HTERT RPE-1 (cell line): ENCODE results near the gene CCDC150.
"Not testable (repeated sequence)": the region's sequence is repeated elsewhere in the genome, so short reads cannot be mapped to it uniquely, and the experiment has no call there.

Experiments
- in situ Hi-C: fragments of 300-500 bp; cut with MboI; formaldehyde crosslinking; loops from 4 replicates; pipeline ENCODE4 v1.14.3; 2020; ENCODE audit warnings: low sequenced_read_pairs

The CCDC150 gene

DNA sequence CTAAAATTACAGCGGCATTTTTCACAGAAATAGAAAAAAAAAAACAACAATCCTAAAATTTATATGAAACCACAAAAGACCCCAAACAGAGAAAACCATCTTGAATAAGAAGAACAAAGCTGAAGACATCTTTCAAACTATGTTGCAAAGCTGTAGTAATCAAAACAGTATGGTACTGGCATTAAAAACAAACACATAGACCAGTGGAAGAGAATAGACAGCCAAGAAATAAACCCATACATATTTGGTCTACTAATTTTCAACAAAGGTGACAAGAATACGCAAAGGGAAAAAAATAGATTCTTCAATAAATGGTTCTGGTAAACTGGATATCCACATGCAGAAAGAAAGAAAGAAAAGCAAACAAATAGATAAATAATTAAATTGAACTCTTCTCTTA lies 9.0 kb upstream of the CCDC150 start:
- in situ Hi-C loops: no loop called here

DNA sequence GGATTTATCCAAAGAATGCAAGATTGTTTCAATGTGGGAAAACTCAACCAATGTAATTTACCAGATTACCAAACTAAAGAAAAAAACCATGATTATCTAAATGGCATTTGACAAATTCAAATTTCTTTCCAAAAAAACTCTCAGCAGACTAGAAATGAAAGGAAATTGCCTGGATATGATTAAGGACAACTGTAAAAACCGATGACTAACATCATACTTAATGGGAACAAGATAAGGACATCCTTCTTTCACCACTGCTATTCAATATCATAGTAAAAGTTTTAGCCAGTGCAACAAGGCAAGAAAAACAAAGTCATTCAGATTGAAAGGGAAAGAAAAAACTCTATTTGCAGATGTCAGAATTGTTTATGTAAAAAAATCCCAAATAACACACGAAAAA lies 4.4 kb upstream of the CCDC150 start:
- in situ Hi-C loops: no loop called here

DNA sequence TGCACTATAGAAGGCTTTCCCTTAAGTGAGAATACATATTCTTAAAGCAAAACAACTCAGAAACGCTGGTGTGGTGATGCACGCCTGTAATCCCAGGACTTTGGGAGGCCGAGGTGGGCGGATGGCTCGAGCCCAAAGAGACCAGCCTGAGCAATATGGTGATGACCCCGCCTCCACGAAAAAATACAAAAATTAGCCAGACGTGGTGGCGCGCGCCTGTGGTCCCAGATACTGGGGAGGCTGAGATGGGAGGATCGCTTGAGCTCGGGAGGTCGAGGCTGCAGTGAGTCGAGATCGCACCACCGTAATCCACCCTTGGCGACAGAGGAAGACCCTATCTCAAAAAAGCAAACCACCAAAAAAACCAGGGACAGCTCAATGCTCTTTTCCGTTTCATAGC lies 750 bp upstream of the CCDC150 start:
- in situ Hi-C loops: no loop called here

DNA sequence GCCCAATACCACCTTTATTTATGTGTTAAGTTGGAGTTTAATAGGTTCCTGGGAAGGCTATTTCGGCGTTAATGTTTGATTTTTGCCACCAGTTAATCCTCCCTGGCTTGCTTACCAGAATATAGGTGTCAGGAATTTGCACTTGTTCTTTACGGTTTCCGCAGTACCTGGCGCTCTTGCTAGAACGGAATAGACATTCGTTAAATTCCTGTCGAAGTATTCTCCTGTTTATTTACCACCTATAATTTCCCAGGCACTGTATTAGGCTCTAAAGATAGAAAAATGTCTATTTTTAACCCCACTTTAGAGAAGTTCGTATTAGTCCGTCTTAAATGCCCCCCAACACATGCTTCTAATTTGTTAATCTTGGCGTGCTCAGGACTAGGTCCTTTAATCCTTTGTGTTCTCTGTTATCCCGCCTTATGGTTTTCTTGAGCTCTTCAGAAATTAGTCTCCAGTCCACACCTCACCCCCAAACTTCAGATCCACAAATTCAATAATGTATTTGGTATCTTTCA lies 575 bp downstream of the CCDC150 start:
- in situ Hi-C loops: no loop called here

DNA sequence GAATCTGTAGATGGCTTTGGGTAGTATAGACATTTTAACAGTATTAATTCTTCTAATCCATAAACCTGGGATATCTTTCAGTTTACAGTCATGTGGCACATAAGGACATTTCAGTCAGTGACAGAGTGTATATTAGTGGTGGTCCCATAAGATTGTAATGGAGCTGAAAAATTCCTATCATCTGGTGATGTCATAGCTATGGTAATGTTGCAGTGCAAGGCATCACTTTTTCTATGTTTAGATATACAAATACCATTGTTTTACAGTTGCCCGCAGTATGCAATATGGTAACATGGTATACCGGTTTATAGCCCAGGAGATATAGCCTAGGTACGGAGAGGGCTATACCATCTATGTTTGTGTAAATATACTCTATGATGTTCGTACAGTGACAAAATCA lies 9.7 kb downstream of the CCDC150 start:
- in situ Hi-C loops: no loop called here

DNA sequence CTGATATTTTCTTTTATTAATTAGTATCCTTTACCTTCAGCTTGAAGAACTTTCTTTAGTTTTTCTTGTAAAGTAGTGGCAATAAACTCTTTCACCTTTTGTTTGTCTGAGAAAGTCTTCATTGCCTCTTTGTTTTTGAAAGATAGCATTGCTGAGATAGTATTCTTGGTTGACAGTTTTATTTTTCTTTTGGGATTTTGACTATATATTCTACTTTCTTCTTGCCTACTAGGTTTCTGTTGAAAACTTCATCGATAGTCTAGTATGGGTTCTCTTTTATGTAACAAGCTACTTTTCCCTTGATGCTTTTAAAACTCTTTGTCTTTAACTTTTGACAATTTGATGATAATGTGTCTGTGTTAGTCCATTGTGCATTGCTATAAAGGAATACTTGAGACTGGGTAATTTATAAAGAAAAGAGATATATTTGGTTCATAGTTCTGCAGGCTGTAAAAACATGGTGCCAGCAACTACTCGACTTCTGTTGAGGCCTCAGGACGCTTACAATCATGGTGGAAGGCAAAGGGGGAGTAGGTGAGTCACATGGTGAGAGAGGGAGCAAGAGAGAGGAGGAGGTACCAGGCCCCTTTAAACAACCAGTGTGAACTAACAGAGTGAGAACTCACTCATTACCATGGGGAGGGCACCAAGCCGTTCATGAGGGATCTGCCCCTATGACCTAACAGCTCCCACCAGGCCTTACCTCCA lies 12.0 kb downstream of the CCDC150 start:
- in situ Hi-C loops: no loop called here

DNA sequence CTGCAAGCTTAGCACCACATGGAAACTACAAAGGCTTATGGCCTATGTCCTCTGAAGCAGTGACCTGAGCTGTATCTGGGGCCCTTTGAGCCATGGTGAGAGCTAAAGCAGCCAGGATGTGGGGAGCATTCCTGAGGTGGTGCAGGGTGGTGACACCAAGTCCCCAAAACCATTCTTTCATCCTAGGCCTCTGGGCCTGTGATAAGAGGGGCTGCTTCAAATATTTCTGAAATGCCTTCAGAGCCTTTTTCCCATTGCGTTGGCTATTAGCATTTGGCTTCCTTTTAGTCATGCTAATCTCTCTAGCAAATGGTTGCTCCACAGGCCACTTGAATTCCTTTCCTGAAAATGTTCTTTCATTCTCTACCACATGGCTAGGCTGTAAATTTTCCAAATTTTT lies 13.4 kb downstream of the CCDC150 start:
- in situ Hi-C loops: no loop called here

DNA sequence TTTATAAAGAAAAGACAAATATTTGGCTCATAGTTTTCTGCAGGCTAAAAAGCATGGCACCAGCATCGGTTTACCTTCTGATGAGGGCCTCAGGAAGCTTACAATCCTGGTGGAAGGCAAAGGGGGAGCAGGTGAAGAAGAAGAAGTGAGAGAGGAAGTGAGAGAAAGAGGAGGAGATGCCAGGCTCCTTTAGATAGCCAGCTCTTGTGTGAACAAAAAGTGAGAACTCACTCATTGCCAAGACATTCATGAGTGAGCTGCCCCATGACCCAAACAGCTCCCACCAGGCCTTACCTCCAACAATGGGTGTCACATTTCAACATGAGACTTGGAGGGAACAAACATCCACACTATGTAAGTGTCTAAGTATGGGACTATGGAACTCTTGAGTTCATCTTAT lies 14.3 kb downstream of the CCDC150 start:
- in situ Hi-C loops: no loop called here

DNA sequence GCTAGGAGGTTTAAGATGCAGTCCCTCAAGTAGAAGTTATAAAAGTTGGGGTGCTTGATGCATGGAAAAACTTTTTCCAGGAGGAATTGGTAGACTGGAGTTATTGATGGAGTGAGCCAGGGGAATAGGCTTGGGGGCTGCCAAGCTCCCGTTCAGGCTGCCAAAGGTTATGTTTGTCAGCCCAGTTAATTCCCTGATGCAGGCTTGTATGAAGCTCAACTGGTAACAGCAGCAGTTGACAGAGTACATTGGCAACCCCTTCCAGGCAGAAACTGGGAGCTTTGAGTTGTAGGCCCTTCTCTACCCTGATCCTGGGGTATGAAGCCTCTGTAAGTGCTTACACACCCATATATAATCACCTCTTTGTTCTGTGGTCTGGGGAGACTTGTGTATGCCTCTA lies 16.2 kb downstream of the CCDC150 start:
- in situ Hi-C loops: no loop called here

DNA sequence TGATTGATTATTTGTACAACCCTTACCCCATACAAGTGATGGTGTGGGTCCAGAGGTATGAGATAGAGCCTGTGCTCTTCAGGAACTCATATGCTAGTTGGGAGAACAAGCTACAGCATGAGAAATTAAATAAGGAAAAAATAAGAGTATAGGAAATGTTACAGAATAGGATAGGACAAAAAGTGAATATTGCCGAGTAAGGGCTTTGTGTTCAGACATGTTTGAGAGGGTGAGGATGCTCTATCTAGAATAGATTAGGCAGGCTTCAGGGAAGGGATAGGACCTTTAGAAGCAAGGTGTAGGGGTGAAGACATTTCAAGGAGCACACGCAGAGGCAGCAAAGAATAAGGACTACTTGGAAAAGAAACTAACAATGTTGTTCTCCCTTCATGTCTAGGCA lies 17.8 kb downstream of the CCDC150 start:
- in situ Hi-C loops: no loop called here

DNA sequence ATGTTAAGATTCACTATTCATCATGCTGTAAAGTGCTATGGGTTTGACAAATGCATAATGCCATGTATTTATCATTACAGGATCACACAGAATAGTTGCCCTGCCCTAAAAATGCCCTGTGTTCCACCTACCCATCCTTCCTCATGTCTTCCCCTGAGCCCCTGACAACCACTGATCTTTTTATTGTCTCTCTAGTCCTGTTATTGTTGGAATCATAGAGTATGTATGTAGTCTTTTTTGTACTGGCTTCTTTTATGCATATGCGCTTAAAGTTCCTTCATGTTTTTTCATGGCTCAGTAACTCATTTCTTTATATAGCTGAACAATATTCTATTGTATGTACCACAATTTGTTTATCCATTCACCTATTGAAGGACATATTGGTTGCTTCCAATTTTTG lies 20.3 kb downstream of the CCDC150 start:
- in situ Hi-C loops: no loop called here

DNA sequence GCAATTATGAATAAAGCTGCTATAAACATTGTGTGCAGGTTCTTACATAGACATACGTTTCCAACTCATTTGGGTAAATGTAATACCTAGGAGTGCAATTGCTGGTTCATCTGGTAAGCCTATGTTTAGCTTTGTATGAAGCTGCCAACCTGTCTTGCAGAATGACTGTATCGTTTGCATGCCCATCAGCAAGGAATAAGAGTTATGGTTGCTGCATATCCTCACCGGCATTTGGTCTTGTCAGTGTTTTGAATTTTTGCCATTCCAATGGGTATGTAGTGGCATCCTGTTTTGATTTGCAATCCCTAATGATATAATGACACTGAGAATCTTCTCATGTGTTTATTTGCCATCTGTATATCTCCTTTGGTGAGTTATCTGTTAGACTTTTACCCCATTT lies 20.7 kb downstream of the CCDC150 start:
- in situ Hi-C loops: no loop called here

DNA sequence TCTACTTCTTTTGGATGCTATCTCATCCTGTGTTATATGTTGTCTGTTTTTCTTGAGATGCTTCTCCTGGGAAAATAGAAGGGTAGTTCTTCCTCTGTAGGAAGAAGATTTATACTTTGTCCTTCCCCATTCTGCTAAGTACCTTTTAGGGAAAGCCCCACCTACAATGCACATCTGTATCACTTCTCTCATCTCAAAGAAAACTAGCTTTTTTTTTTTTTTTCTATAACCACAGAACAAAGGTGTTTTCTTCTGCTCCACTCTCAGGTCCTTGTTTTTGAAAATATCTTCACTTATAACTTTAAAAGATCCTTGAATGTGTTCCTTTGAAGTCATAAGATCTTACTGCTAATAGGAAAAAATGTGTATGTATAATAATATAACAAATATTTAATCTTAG lies 30.8 kb downstream of the CCDC150 start:
- in situ Hi-C loops: no loop called here

DNA sequence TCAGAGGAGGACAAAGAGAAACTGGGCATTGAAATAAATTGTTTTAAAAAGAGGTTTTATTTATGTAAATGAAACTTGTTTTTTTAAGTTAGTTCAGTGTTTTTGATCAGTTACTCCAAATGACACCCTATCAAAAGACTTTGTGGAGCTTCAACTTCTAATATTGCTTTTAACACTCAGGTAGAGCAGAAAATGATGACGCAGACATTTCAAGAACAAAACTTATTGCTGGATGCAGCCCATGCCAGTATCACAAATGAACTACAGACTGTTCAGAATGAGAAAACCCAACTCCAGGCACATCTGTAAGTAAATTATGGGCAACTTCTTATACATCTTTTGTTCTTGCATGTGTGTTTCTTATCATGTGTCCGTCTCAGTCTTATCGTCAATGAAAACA lies 36.4 kb downstream of the CCDC150 start:
- in situ Hi-C loops: no loop called here

DNA sequence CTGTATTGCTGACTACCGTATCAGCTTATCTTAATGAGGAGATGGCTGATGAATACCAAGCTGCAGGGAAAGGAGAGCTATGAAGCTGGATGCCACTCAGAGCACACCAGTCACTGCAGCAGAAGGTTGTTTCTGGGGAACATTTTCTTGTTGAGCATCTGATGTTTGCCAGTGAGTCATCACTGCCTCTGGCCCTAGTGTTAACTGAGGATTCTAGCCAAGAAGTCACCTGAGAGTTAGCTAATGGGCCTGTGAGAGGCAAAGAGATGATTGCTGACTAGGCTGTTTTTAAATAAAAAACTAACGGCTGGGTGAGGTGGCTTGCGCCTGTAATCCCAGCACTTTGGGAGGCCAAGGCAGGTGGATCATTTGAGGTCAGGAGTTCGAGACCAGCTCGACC lies 37.9 kb downstream of the CCDC150 start:
- in situ Hi-C loops: no loop called here

DNA sequence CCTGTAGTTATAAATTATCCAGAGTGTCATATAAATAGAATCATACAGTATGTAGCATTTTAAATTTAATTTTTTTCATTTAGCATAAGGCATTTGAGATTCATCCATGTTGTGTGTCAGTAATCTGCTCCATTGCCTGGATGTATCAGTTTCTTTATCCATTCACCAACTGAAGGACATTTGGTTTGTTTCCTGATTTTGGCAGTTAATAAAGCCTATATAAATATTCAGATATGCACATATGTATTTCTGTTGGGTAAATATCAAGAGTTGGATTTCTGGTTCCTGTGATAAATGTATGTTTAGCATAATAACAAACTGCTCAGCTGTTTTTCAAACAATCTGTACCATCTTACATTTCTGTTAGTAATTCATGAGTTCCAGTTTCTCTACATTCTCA lies 39.9 kb downstream of the CCDC150 start:
- in situ Hi-C loops: no loop called here

DNA sequence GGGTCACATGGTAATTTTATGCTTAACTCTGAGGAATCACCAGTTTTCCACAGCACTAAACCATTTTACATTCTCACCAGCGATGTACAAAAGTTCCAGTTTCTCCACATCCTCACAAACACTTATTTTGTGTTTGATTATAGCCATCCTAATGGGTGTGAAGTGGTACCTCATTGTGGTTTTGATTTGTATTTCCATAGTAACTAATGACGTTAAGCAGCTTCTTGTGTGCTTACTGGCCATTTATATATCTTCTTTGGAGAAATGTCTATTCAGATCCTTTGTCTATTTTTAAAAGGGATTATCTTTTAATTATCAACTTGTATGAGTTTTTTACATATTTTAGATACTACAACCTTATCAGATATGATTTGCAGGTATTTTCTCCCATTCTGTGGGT lies 42.0 kb downstream of the CCDC150 start:
- in situ Hi-C loops: no loop called here

DNA sequence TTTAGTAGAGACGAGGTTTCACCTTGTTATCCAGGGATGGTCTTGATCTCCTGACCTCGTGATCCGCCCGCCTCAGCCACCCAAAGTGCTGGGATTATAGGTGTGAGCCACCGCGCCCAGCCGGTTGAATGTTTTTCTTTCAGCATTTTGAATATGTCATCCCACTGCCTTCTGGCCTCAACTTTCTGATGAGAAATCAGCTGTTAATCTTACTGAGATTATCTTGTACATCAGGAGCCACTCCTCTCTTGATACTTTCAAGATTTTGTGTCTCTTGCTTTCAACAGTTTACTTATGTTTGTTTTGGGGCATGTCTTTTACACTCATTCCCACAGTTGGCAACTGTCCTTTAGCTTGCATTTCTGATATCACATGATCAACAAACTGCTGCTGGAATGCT lies 46.3 kb downstream of the CCDC150 start:
- in situ Hi-C loops: no loop called here

DNA sequence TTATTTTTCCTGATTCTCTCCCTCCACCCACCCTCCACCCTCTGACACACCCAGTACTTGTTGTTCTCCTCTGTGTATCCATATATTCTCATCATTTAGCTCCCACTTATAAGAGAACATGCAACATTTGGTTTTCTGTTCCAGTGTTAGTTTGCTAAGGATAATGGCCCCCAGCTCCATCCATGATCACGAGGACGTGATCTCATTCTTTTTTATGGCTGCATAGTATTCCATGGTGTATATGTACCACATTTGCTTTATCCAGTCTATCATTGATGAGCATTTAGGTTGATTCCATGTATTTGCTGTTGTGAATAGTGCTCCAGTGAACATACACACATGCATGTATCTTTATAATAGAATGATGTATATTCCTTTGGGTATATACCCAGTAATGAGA lies 47.2 kb downstream of the CCDC150 start:
- in situ Hi-C loops: not testable (repeated sequence)

DNA sequence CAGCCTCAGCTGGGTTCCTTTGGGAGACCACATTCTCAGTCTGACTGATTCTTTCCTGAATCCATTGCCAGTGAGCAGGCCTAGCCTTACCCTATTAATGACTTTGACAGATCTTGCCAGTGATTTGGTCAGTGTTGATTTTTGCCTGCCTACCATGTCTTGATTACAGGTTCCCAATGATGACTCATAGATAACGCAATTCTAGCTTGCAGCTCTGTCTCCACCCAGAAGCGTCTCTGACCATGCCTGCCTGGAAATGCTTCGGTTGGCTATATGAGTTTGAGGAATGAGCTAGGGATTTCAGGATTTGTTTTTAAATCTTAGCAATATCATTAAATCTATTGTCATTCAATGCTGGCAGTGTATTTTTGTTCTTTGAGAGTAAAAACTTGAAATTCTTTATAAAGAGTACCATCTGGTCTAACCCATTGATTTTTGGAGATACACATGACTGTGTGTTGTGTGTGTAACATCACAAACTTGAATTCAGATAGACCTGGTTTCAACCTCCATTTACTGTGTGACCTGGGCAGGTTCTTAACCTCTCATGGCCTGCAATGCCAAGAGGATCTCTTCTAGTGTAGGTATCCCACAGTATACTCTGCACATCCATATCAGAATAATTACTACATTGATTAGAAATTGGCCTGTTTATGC lies 57.0 kb downstream of the CCDC150 start:
- in situ Hi-C loops: no loop called here

DNA sequence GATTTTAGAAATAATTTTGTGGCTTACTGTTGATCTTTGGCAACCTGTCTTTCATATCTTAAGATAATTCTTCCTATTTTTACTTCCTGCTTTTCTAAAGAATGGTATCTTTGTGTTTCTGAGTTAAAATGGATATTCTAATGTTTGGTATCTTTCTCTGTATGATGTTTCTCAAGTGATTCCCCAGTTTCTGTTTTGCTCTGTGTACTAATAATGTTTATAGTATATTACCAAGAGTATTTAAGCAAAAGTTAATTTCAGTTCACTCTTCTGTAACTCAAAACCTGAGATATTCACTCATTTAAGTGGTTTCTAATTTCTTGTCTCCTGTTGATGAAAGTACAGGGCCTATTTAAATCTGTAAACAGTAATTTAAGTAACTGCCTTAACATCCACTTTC lies 58.3 kb downstream of the CCDC150 start:
- in situ Hi-C loops: no loop called here

DNA sequence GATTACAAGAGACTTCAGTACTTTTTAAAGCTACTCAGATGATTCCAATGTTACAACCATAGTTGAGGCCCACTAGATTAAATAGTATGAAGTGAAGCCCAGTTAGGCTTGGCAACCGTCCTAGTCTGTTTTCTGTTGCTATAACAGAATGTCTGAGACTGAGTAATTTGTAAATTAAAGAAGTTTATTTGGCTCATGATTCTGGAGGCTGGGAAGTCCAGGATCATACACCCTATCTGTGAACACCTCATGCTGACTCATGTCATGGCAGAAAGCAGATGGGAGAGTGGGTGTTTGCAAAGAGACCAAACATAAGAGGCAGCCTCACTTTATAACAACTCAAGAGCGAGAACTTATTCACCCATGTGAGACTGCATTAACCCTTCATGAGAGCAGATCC lies 63.1 kb downstream of the CCDC150 start:
- in situ Hi-C loops: no loop called here

DNA sequence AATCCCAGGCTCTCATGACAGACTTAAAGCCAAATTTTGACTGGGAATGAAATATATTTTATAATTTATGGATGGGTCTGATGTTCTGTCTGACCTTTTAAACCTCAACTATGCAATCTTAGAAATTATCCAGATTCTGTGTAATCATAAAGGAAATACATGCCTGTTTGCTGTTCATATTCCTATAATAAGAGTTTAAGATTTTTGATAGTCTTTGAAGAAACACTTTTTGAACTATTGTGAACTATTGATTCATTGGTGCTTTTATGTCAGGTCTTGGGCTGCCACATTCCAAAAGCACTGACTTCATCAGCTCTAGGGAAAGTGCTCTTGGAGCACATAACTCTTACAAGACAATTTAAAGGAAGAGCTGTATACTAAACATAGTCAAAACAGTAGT lies 64.2 kb downstream of the CCDC150 start:
- in situ Hi-C loops: no loop called here
